Stimulated activated CD8-positive, alpha-beta memory T cell treated with anti-CD3 and anti-CD28 coated beads, Interleukin-7, amount 100 ng/mL, for 48 hours (primary cell): Measurements from ENCODE around the gene GLDN.

Experiments
- DNase-seq, 2 donors: peaks; one replicate each; pipeline ENCODE4 v3.0.0-alpha.2; 2020; ENCODE audit warnings: low read depth in 1 of 2; ENCODE audit errors: extremely low read depth in 1 of 2

Gene GLDN

DNA sequence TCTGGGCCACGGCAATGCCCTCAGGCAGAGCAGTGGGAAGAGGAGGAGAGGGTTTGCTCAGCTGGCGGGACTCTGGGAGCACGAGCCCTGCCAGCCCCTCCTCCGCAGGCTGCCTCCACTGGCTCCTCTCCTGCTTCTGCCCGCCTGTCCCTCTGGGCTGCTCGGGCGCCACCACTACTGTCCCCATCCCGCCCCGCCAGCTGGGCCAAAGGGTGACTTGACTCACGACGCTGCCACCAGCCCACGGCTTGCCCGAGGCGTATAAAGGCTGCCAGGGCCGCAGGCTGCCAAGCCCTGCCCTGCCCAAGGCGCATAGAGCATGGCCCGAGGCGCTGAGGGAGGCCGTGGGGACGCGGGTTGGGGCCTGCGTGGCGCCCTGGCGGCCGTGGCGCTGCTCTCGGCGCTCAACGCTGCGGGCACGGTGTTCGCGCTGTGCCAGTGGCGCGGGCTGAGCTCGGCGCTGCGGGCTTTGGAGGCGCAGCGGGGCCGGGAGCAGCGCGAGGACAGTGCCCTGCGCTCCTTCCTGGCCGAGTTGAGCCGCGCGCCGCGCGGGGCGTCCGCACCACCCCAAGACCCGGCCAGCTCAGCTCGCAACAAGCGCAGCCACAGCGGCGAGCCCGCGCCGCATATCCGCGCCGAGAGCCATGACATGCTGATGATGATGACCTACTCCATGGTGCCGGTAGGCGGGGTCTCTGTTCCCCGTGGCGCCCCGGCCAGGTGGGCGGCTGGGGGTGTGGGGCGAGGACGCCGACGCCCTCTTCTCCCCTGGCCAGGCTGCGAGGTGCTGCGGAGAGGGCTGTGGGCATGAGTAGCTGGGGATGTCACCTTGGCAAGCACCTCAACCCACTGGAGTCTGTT lies at the start of gene GLDN:
GLDN (plus strand) TSS at position 290 of the 861 bp plus-strand sequence; CDS start at position 320, 30 bp downstream.
- no peak for DNase-seq

DNA sequence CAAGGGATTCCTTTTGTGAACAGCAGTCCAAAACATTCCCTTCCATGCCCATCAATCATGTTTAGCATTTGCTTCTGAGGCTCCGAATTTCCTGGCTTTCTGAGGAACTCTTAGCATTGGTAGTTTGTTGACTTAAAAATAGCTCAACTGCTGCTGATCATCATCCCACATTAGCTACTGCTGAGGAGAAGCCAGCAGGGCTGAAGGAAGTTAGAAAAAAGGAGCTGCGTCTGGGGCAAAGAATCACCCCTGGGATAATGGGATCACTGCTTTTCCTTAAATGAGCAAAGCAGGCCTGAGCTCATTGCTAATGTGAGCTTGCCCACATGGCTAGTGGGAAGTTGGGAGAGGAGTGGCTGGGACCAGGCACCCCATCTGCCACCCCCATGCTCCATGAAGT lies 42.8 kb upstream of the GLDN start:
- no peak for DNase-seq

DNA sequence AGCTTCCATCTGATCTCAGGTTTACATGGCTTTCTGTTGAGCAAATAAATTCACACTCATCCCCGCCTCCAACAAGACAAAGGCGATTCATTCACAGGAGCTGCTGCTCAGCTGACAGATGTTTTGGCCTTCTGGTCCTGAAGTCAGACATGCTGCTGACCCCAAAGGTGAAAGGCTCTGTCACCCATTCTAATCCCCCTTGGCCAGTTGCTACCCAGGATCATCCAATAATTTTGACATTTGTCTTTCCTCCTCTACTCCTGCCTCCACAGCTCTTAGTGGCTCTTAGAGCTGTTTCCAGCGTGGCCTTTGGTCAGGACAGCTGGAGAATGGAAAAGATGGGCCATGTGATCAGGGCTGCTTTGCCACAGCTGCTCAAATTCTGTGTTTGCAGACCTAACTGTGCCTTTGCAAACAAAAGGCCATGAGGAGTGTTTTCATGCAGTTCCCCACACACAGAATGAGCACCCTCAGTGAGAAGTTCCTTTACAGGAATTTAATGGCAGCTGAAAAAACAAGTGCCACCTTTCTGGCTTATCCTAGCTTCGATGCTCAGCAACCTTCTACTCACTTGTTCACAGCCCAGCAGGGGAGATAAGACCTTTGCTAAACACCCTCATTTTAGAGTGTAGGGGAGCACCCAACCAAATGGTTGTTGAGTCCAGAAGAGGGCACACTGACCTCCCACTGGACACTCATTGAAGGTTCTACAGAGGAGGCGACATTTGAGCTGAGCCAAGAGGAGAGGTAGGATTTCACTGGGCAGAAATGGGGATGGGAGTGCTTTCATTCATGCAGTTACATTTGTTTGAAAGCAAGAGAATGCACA lies 42.1 kb upstream of the GLDN start:
- DNase-seq, result no peak

DNA sequence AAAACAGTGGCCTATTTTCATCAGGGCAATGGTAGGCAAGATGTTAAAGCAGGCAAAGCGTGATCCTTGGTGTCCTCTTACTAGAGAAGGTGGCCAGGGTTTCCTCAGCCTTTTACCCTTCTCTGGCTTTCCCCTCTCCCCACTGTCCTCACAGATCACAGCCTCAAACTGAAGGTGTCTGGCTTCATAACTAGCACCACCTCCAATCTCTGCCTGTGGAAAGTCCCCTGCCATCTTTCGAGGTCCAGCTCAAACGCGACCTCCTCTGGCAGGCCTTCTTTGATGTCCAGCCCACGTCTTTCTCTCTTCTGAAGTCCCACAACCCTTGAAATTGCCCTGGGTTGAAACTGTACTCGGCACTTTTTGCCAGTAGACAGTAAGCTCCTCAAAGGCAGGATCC lies 39.0 kb upstream of the GLDN start:
- no peak for DNase-seq

DNA sequence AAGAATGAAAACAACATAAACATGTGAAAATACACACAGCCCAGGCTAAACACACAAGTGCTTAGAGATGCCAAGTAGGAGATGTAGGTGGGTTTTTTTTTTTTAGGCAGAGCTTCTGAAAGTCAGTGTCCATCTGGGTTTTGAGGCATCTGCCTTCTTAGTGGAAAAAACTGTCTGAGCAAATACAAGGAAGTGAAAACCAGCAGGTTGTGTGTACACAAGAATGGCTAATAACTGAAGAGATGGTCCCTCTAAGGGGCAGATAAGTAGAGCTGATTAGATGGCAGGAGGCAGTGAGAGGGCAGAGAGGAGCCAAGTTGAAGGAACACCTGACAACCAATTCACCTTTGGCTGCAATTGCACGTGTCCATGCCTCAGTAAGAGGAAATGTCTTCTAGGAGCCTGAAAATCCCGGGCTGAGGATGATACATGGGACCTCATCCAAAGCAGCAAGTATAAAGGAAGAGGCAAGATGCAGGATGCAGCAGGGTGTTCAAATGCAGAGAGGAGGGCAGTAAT lies 37.9 kb upstream of the GLDN start:
- no peak for DNase-seq

DNA sequence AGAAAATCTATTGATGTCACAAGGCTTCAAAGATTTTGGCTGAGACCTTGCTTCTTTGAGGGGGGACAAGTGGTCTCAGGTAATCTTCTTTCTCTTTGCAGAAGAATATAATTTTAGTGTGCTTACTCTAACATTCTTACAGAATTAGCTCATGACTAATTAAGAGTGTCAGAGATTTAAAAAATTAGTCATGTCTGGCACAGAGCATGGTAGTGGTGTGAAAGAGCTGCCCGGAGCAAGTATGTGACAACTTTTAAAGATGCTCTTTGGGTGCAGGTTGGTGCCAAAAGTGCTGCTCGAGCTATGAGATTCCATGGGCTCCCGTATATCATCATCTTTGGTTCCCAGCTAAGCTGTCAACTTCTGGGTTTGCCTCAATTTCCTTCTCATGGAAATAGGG lies 34.1 kb upstream of the GLDN start:
- no peak for DNase-seq

DNA sequence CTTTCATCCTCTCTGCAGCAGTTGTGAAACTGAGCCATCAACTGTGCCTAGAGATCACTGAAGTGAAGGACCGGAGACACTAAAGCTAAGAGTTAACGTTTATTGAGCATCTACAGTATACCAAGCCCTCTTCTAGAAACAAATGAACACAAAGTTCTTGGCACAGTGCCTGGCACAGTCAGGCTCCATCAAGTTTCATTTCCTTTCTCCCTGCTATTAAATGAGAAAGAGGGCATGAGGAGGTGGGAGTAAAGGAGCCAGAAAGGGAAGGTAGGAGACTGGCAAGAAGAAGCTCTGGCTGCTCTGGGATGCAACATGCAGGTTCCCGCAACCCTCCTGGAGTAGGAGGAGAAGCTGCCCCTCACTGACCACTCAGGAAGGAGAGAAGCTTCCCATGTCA lies 33.6 kb upstream of the GLDN start:
- no peak for DNase-seq

DNA sequence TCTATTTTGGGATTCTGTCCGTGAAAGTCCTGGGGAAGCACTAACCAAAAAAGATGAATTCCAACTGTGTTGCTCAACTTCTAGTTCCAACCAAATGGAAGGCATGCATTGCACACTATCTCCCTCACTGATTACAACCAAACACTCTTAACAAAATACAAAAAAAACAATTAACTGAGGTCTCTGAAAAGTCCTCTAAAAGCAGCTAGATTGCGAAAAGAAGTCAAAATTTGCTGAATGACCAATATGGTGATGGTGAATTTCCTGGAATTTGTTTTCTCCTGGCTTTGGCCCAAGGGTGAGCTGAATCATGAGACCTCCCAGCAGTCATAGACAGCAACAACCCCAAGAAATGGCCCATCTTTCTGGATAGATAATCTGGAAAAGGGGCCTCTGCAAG lies 31.4 kb upstream of the GLDN start:
- DNase-seq, result no peak

DNA sequence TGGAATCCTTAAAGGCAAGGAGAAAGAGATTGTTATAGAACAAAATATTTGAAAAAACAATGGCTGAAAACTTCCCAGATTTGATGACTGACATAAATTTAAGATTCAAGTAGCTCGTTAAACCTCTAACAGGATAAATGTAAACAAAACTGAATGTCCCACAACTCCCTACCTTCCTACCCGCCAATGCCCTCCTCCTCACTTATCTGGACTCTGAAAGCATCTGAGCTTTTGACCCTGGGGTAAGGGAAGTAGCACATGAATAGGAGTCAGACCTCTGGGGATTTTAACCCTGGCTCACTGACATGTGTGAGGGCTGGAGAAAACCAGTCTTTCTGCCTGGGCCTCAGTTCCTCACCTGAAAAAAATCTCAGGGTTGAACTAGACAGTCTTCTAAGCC lies 29.9 kb upstream of the GLDN start:
- DNase-seq, result no peak

DNA sequence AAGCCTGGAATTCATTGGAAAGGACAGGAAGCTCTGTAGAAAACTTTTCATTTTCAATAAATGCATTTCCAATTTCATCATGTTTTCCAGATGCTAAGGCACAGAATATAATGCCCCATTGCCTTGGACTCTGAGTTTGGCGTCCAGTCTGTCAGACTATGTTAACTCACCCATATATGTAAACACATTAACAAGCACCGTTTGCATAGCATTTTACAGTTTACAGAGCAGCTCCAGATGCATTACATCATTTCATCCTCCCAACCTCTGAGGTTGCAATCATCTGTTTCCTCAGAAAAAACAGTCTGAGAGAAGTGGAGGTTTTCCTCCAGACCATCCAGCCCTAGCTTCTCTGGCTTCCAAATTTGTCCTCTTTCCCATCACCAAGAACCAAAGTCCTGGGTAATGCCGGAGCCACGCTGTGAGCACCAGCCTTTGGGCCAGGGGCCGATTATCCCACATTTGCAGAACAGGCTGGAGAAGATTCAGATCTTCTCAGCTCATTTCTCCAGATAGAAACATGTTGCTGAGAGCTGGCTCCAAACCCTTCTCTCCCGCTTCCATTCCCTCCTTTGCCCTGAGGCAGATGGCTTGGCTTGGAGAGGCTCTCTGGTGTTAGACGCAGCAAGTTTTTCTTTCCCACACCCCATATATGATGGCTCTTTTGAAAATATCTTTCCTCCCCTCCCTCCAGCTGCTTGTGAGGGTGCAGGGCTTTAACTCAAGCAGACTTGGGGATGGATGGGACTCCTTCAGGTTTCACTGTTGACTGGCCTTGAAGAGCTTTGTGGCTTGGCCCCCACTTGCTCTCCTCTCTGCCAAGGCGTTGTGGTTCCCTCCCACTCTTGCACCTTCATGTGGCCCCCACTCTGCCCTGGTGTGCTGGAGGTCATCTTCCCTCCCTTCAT lies 29.0 kb upstream of the GLDN start:
- DNase-seq, result no peak

DNA sequence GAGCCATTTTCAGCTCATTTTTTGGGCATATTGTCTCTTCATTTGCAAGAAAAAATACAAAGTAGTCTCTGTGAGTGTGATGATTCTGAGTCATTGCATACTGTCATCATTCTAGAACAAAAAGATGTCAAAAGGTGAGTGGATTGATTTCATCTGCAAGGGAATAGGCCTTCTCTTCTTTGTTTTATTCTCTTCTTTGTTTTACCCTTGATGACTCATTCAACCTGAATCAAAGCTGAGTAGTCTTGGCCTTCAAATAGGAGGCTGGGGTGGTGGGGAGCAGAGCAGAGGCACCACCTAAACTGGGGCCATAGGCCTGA lies 28.4 kb upstream of the GLDN start:
- no peak for DNase-seq

DNA sequence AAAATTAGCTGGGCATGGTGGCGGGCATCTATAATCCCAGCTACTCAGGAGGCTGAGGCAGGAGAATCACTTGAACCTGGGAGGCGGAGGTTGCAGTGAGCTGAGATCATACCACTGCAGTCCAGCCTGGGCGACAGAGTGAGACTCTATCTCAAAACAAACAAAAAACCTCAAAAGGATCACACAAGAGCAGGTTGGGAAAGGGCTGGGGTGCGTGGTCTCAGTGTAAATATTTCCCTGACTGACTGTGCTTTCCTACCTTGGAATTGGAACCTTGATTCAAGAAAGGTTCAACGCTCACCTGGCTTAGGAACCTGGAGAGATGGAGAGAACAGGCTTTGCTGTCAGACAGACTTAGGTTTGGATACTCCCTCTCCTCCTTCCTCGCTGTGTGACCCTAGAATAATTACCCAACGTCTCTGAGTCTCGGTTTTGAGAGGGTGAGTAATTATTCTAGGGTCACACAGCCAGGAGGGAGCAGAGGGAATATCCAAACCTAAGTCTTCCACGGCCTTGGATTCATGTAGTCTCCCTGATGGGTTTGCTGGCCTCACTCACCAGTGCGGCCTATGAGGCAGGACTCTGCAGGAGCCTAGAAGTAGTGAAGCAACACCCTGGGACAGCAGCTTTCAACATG lies 27.7 kb upstream of the GLDN start:
- no peak for DNase-seq

DNA sequence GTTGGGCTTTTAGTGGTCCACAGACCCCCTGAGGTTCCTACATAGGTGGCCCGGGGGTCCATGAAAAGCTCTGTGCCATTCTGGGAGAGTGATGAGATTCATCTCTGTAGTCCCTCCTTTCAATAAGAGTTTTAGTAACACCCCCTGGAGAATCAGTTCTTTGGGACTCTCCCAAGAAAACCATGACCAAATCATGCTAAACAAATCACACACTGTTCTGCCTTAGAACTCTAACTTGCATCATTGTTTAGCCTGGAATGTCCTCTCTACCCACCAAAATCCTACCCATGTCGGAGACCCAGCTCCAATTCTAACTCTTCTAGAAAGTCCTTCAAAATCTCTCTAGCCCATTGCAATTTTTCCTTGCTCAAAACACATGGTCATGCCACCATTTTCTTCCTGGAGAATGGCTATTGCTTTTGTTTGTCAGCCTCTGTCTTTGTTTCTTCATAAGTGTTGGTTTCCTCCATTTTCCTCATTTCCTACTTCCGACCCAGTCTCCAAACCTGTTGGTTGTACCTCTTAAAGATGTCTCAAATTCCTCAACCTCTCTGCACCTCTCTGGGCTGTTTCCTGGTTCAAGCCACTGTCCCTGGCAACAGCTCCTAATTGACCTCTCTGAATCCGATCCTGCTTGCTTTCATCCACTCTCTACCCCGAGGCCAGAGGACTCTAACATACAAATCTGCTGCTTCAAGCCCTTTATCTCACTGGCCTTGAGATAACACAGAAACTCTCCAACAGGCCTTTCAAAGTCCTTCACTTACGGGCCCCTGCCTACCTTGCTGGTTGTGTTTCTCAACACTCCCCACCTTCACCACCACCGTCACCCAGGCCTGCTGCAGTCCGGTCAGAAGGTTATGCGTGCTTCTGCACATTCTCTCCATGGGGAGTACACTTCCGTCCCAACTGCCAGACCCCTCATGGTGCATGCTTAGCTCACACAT lies 26.8 kb upstream of the GLDN start:
- no peak for DNase-seq

DNA sequence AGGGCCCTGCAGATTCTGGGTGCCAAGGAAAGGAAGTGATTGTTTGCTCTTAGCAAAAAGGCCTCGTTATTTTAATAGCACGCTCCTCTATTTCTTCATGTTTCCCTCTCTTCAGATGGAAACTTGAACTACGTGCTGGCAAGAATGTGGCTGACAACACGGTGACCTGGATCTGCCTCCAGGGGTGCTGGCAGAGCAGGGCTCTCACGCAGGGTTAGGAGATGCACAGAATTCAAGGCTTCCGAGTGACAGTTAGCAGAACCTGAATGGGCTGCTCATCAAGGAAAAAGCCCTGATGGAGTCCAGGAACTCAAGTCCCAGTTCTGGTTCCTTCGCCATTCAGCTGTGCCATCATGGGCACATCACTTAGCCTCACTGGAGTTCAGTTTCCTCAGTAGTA lies 25.7 kb upstream of the GLDN start:
- no peak for DNase-seq

DNA sequence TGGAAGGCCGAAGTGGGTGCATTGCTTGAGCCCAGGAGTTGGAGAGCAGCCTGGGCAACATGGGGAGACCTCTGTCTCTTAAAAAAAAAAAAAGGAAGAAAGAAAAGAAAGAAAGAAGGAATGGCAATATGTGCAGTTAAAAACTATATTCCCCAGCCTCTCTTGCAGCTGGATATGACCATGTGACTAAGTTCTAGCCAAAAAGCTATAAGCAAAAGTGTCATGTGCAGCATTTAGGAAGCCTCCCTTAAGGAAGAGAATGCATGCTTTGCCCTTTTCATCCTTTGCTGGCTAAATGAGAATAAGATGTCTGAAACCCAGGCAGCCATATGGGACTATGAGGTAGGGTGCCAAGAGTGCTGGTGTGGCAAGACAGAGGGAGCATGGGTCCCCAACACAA lies 24.8 kb upstream of the GLDN start:
- DNase-seq, result no peak

DNA sequence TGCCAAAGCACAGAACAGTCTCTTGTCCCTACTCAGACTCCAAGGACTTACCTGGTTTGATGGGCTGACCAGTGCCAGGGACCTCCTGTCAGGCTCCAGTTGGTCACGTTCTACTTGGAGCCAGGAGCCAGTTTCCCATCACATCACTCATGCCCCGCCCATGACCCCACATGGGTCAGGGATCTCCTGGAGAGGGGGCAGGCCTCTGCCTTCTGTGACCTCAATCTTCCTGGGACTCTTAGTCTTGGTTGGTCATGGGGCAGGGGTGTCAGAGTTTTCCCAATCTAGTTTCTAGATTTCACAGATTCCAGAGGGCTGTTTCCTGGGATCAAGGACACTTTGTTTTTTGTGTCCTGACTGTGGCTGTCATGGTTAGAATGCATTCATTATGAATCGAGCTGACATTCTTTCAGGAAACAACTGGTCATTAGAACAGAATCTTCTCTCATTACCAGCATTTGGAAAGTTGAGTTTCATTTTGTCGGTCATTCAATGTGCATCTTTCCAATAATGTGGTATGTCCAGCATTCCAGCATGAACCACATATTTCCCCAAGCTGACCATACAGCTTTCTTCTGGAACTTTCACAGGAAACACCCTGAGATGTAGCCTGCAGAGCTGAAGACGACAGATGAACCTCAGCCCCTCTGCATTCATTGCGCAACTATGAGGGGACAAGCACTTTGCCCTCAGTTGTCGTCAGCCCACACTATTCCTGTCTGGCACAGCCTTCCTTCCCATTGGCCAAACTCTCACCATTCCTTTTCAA lies 22.9 kb upstream of the GLDN start:
- no peak for DNase-seq

DNA sequence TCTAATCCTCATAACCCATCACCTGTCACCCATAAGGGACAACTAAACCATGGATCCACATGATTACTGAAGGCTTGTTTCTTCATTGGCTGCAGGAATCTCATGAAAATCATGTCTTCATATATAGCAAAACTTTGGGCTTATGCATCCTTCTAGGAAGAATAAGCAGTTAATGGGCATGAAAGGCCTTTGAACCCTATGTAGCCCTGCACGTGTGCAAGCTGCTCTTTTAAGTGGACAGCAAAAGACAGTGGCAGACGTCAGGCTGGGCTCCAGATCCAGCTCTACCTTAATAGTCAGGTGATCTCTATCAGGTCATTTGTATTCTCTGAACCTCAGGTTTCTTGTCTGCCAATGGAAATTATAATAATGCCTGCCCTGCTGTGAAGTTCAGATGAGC lies 21.9 kb upstream of the GLDN start:
- DNase-seq, result no peak

DNA sequence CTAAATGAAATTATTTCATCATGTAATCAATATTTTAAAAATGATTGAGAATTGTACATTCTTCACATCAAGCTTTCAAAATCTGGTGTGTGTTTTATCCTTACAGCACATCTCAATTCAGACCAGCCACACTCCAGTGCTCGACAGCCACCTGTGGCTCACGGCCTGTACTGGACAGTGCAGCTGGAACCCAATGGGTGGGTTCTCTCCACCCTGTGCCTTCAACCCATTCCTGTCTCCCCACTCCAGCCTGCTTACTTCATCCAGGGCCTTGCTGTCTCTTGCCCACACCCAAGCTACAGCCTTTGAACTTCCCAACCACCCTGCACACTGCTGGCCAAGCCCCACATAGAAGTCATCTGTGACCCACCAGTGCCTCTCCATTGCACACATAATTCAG lies 20.6 kb upstream of the GLDN start:
- no peak for DNase-seq

DNA sequence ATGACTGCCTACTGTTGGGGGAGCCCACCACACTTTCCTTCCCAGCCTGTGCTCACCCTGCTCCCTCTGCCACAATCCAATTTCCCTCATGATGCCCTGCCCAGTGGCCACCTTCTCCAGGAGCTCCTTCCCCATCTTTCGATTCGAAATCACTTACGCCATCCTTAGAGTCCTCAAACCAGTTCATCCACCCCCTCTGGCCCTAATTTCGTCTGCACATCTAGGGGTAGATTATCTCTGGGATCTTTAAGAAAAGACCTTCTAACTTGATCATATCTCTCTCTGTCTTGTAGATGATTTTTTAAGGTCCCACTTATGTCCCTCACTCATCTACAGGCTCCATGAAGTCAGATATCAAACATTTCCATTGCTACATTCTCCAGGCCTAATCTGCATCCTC lies 20.1 kb upstream of the GLDN start:
- no peak for DNase-seq
